Stimulated activated CD8-positive, alpha-beta memory T cell treated with anti-CD3 and anti-CD28 coated beads, Interleukin-7, amount 100 ng/mL, for 48 hours (primary cell): ENCODE results near the gene GPC6.

ENCODE experiments used
- DNase-seq, 2 donors: peaks; one replicate each; pipeline ENCODE4 v3.0.0-alpha.2; 2020; ENCODE audit warnings: low read depth in 1 of 2; ENCODE audit errors: extremely low read depth in 1 of 2

The GPC6 gene

DNA sequence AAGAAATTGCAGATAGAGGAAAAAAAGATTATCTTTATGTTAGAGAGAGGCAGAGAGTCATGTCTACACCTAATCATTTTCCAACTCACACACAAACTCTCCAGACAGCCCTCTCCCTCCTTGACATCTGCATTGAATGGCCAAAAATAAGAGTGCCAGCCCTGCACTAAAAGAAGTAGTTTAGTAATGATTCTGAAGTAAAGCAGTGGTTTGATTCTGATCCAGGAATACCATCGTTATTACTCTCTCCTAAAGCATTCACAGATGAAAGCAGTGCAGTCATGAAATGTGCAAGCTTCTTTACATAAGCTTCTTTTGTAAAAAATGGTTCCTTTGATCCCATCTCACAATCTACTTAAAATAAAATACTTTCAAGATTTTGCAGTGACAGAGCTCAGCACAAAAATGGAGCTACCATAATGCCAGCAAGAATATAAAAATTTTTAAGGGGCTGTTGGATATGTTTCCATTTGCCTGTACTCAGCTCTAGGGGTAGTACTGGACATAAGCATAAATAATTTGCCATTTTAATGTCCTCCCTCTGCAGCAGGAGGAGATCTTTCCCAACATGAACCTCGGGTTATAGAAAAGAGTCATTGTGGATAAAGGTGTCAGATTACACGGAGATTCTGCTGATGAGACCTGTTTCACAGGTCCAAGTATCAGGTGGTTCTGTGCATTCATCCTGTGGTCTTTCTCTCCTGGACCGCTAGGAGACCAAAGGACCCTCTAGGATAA, 846.6 kb downstream of the GPC6 start:
- no peak for DNase-seq

DNA sequence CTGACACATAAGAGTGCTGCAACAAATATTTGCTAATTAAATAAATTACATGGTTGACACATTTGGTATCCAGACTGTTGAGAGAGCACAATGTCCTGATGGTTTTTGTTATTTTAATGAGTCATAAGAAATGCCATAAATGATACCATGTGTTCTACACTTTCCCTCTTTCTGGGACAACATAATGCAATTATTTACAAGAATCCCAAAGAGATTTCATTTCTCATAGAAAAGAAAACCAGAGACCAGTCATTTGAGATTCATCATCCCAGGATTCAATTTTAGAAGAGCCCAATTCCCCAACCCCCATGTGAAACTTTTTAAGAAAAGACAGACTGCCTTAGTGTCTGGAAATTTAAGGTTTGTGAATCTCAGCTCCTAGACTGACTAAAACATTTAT, 853.3 kb downstream of the GPC6 start:
- no peak for DNase-seq

DNA sequence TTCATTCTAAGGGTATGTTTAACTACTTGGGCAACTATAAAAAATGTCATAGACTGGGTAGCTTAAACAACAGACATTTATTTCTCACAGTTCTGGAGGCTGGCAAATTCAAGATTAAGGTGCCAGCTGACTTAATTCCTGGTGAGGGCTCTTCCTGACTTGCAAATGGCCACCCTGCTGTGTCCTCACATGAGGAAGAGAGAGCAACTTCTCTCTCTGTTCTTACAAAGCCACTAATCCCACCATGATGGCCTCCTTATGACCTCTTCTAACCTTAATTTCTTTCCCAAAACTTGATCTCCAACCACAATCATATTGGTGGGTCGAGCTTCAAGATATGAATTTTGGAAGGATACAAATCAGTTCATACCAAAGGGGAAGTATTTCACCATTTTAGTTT, 853.9 kb downstream of the GPC6 start:
- DNase-seq: no peak

DNA sequence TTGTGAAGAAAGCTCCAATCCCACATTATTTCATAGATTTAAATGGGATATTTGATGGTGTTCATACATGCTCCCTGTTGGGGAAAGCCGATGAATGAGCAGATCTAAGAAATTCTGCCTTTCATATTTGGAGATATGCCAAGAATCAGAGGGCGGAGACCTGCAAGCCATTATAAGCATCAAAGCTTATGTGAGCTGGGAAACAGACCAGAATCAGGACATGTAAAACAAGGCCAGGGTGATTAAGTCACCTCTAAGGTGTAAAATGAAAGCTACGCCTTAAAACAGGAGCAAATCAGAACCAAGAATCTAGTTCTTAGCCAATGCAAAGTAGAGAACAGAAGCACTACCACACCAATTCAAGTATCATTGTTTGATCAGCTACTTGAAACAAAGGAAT, 860.5 kb downstream of the GPC6 start:
- no peak for DNase-seq

DNA sequence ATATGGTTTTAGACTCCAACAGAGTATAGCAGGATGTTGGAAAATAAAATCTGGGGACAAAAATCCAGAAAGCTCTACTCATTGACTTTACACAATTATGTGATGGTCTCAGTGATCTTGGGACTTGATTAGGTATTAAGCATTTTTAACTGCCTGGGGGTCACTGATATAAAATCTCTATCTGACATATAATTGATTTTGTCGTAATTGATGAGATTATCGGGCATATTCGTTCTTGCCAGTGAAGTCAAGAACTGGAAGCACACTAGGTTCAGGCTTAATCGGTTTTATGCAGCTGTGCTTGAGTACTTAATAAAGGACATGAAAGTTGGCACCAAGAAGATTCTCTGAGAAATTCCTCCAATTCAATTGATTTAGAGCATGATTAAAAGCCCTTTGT, 862.1 kb downstream of the GPC6 start:
- no peak for DNase-seq

DNA sequence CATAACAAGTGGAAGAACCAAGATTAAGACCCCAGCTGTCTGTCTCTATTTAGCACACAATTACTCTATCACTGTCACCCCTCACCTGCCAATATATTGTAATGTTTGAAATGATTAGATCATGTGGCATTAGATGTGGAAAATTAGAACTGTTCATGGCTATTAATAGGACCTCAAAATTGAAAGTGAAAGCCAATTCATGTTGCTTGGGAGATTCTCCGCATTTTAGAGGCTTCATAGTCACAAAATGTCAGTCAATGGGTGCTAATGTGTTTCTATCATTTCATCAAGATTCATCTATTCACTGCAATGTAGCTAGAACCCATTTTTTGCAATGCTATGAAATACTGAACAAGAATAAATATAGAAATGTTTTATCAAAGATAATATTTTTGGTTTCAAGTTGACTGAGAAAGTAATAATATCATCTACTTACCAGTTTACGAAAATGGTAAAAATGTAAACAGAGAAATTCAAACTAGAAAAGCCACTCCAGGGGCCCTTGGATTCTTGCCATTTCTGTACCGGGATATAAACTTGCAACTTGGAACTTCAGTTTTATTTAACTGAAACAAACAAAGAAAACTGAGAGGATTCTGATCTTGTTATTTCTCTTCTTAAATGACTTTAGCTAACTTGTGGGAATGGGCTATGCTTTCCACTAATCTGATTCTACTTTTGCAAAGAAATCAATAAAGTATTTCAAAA, 864.3 kb downstream of the GPC6 start:
- DNase-seq: no peak

DNA sequence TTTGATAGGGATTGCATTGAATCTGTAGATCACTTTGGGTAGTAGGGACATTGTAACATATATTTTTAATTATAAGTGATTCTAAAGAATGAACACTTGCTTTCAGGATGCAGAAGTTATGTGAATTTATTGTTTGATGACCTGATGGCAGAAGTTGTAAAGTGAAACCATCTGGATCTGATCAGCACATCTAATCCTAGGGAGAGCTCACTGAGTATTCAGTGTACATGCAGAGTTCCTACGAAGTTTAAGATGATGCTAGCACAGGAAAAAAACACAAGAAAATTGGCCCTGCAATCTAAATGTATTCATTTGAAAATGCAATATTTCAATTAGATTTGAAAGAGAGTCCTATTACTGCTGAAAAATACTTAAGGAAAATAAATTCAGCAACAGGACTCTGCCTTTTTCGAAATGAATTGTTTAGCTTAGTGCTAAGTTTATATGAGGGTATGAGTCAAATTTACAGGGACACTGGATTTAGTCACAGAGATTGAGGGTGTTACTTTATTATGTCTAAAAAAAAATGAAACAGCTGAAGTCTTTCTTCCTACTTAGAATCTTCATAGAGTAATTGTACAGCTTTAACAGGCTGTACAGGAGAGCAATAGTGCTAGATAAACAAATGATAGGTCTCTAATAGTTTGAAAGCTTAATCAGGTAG, 867.2 kb downstream of the GPC6 start:
- DNase-seq: no peak

DNA sequence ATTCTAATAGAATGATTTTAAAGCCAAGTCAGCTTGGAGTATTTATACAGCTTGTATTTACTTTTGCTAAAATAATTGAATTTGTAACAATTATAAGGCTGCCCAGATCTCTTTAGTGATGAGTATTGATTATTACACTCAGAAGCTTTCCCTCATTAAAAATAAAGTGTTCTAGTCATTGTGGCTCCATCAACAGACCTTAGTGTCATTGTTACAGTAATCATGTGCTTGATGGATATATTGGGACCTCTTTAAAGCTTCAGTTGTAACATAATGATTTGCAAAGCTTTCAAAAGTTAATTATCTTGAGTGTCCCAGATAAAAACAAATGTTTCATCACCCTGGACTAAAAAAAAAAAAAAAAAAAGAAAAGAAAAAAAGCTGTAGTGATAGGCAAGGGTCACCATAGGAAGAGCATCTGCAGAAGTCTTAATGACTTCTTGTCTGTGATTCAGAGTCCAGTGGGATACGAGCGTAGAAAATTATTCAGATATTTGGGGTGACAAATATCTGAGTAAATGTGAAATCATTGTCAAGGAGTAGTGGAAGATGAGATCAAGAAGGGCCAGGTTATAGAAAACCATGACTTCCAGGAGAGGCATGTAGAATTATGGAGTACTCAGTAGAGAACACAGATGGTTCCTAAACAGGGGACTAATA, 883.2 kb downstream of the GPC6 start:
- no peak for DNase-seq

DNA sequence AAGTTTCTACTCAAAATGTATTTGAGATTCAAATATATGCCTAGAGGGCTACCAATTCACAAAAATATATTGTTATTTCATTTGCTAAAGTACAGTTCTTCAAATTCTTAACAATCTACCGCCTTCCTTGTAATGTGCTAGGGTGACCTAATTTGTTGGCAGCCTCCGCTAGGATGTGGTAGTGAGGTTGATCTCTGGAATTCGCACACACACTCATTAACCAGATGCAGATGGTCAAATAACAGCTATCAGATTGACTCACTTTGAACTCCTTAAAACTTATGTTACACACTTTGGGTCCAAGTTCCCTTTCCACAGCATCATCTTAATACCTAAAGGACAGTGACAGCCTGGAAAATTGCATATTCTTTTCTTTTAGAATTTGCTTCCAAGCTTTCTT, 885.6 kb downstream of the GPC6 start:
- DNase-seq: no peak

DNA sequence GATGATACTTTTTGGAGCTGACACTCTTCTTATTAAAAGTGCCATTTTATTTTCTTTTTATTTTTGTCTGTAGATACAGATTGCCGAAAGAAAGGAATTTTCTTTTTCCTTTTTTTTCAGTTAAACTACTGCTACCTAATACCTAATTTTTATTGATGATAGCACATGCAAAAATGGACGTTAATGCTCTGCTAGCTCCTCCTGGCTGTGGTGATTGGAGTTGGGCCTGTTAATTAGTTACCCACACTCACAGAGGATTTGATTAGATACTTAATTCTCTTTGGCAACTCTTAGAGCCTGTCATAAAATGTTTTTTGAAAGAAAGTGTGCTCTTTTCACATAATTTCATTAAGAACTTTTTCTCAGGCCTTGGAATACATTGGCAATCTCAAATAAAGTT, 886.1 kb downstream of the GPC6 start:
- no peak for DNase-seq

DNA sequence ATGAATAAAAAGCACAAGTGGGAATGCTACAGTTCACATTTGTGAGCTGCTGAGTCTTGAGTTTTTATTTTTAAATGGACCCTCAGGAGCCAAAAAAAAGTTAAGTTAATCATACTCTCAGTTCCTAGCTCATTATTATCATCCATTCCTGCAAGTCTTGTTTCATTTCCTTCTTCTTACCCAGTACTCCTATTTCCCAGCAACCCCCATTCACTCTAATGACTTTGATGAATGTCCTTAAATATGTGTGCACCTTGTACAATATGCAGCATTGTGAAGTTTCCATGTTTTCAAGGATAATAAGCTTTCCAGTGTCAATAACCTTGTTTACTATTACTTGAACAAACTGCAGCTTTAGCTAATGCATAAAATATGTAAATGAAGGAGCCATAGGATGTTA, 886.6 kb downstream of the GPC6 start:
- no peak for DNase-seq

DNA sequence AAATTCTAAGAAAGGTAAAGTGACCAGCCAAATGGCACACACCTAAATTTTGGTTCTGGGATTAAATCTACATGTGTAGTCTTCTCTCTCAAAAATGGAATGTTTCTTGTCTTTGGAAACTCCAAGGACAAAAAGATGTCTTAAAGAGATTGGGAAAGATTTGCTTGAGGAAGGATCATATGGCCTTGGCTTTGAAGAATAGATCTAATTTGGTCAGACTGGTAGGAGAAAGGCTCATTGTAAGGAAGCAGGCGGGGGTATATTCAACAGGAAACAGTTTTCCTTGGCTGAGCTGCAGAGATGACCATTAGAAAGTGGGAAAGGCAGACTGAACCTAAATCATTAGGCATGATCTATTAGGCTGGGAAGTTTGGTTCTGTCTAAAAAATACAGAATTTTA, 887.6 kb downstream of the GPC6 start:
- no peak for DNase-seq

DNA sequence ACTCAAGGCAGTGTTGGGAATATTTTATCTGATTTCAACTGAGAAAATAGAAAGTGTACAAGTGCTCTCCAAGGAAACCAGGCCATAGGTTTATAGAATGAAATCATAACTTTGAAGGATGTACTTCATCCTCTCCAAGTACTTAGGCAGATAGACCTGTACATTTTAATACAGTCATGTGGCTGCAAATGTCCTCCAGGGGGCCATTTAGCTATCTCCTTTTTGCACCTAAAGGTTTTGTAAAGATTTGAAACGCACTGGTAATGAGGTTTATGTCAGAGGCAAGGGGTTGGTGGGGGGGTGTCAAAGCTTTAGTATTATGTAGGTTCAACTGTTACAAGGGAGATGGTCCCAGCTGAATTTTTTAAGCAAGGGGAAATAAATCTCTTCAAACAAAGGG, 888.4 kb downstream of the GPC6 start:
- DNase-seq: no peak

DNA sequence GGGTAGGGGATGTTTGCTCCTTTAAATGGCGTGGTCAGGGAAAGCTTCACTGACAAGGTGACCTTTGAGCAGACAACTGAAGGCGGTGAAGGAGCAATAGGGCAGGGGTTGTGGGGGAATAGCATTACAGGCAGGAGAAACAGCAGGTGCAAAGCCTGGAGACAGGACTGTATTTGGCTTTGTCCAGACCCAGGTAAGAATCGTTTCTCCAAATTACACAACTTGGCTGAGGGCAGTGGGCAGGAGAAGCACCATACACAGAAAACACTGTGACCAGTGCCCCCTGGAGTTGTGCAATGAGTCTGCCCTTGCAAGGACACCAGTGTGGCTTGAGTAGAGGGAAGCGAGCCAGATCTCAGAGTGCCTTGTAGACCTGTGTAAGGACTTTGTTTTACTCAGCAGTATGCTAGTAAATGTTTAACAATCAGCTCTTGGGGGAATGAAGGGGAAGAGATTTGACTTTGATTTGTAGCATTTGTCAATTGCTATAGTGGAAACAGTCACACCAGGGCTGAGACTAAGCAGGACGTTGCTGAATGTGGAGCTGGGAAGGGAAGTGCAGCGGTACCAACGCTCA, 892.8 kb downstream of the GPC6 start:
- DNase-seq: no peak

DNA sequence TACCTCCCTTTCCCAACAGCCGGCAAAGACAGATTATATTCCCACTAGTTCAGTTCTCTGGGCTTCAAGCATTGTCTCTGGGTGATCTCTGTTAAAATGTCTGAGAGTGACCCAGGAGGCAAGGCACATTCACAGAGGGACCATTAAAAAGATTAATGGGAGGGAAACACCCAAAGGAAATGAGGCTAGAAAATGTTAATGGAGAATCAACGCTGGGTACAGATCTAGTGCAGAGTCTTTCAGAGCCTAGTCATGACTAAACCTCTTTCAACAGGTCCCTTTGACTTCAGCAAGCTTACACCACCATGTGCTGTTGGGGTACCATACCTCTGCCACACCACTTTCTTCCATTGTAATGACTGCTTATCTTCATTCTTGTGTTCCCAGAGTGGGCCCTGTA, 894.3 kb downstream of the GPC6 start:
- no peak for DNase-seq

DNA sequence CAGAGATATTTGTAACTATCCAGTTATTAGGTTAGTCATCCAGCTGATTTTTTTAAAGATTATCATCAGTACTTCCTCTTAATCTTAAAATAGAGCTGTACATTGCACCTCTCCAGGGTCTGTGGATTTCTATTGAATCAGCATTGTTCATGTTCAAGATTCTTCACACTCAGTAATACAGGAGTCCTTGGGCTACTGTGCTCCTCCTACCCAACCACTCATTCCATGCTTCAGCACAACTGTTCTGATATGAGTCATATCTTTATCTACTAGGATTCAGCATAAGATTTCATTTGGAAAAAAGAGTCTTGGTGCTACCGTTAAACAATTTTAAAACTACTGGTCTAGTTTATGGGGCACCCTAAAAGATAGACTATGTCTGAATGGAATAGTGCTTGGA, 895.1 kb downstream of the GPC6 start:
- no peak for DNase-seq

DNA sequence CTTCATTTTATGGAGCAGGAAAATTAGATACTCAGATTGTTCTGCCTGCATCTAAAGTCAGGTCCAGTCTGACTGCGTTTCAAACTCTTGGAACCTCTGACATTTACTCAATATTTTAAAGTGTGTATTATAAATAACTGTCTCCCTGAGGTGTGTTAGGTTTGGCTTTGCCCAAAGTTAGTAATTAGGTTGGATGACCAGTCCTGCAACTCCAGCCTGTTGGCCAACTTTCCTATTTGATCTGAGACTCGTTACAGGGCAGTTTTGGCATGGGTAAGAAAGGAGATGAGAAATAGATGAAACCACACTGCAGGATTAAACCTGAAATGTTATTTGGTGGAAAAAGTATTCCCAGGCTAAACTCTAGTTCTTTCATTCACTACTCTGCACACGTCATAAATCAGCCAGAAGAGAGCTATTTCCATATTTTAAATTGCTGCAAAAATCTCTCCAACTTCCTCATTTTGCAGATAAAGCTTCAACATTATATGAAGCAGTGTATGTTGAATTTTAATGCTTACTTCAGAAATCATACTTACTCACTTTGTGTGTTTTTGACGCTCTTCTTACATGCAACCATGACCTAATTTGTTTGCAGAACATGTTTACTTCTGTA, 895.8 kb downstream of the GPC6 start:
- DNase-seq: no peak

DNA sequence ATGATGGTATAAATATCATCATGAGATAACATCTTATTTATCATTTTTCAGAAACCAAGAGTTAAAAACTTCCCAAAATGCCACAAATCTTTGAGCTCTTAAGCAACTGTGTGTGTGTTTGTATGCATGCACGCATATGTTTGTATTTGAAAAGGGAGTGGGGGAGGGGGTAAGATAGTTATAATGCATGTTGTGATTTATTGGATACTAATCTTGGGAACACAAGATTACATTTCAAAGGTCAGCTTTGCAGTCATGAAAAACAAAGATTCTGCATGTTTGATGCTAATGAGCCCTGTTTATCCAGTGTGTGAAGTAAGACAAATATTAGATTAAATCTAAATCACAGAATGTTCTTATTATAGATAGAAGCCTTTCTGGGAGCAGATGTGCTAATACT, 897.0 kb downstream of the GPC6 start:
- DNase-seq: no peak

DNA sequence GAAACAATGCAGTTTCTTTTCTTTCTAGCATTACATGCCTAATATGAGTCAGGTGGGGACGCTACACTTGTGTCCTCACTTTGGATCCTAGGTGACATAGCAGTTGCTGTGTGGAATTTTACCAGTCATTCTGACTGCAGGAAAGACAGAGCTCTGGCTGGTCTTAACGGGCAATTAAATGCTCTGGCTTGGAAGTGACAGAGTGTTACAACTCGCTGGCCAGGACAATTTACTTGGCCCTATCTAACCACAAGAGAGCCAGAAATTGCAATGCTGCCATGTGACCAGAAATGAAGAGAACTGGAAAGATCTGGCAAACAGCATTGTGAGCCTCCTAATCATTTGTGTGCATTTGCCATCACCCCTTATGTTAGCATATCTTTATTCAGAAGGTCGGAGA, 901.8 kb downstream of the GPC6 start:
- DNase-seq: no peak

DNA sequence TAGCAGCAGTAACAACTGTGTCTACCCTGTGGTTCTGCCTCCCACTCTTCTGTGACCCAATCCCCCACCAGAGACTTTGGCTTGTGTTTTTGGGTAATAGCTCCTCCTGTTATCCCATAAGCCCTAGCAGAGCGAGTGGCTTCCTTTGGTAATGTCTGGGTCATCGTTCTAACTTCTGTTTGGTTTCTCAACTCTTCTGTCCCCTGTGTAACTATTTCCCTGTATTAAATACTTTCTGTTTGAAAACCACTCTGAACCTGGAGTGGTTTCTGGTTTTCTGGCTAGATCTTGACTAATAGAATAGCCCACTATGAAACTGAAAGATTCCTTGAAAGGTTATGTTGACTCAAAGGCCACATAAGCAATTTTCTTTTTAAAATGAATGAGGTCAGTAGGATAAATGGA, 902.9 kb downstream of the GPC6 start:
- no peak for DNase-seq

DNA sequence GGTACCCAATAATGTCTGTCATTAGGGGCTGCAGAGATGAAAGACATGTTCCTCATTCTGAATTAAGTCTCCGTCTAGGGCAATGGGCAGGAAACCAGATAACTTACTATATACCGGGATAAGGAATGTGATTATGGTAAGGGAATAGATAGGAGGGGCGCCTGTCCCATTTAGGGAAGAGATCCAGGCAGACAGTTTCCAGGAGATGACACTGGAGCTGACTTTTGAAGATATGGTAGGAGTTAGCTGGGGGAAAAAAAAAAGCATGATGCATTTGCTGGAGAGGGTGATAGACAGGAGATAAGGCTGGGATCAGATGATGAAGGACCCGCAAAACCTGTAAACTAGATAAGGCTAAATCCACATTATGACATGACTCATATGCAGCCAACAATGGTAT, 912.2 kb downstream of the GPC6 start:
- no peak for DNase-seq
